Mesendoderm (in vitro differentiated cells): ENCODE results near the gene ODF4.
A peak's percentile ranks its signal among the peaks of the same experiment; 100 is the strongest.

Experiments
- DNase-seq: peaks from one replicate; pipeline ENCODE4 v3.0.0; 2013
- H2AK5ac ChIP-seq: 2 replicates; pipeline ENCODE4 v1.6.1; 2013; ENCODE audit warnings: low read length, inconsistent platforms
- H2BK120ac ChIP-seq: 2 replicates; pipeline ENCODE4 v1.6.1; 2013; ENCODE audit warnings: low read depth, mild to moderate bottlenecking, low read length, moderate library complexity, mixed read lengths
- H2BK15ac ChIP-seq: replicated peaks from 2 replicates; pipeline ENCODE4 v1.6.1; 2013; ENCODE audit warnings: low read depth, mild to moderate bottlenecking, moderate library complexity
- H2BK5ac ChIP-seq: 2 replicates; pipeline ENCODE4 v1.6.1; 2013; ENCODE audit warnings: low read length, inconsistent platforms
- H3K18ac ChIP-seq: 2 replicates; pipeline ENCODE4 v1.6.1; 2013; ENCODE audit warnings: mild to moderate bottlenecking, low read length, mixed read lengths
- H3K23ac ChIP-seq: one replicate; pipeline ENCODE4 v1.6.1; 2013; ENCODE audit warnings: low read length
- H3K27ac ChIP-seq: 2 replicates; pipeline ENCODE4 v1.5.1; 2013; ENCODE audit warnings: low read depth, mild to moderate bottlenecking, inconsistent platforms, low read length, moderate library complexity
- H3K27me3 ChIP-seq: 2 replicates; pipeline ENCODE4 v1.6.1; 2013; ENCODE audit warnings: low read length, control low read depth, mild to moderate bottlenecking, inconsistent platforms; ENCODE audit not compliant: insufficient read depth, poor library complexity
- H3K36me3 ChIP-seq: 2 replicates; pipeline ENCODE4 v1.6.1; 2013; ENCODE audit warnings: low read length, inconsistent platforms; ENCODE audit not compliant: control insufficient read depth, insufficient read depth
- H3K4ac ChIP-seq: one replicate; pipeline ENCODE4 v1.6.1; 2013; ENCODE audit warnings: low read depth, mild to moderate bottlenecking, low read length, moderate library complexity
- H3K4me1 ChIP-seq: 2 replicates; pipeline ENCODE4 v1.6.1; 2013; ENCODE audit warnings: low read depth, low read length, inconsistent platforms; ENCODE audit not compliant: control insufficient read depth
- H3K4me2 ChIP-seq: 2 replicates; pipeline ENCODE4 v1.6.1; 2013; ENCODE audit warnings: low read length
- H3K4me3 ChIP-seq: 2 replicates; pipeline ENCODE4 v1.5.1; 2013; ENCODE audit warnings: mild to moderate bottlenecking, low read length
- H3K56ac ChIP-seq: one replicate; pipeline ENCODE4 v1.6.1; 2013; ENCODE audit warnings: low read length
- H3K79me1 ChIP-seq: 2 replicates; pipeline ENCODE4 v1.6.1; 2013; ENCODE audit warnings: low read length, inconsistent platforms
- H3K79me2 ChIP-seq: 2 replicates; pipeline ENCODE4 v1.6.1; 2013; ENCODE audit warnings: mild to moderate bottlenecking, low read length; ENCODE audit not compliant: control insufficient read depth, insufficient read depth
- H3K9ac ChIP-seq: 2 replicates; pipeline ENCODE4 v1.6.1; 2013; ENCODE audit warnings: low read length, inconsistent platforms
- H4K5ac ChIP-seq: one replicate; pipeline ENCODE4 v1.6.1; 2013; ENCODE audit warnings: low read length
- H4K8ac ChIP-seq: one replicate; pipeline ENCODE4 v1.6.1; 2013; ENCODE audit warnings: low read depth, mild to moderate bottlenecking, control low read depth, low read length, moderate library complexity
- WGBS: extraction: QIAGEN DNeasy Blood & Tissue Kit; methylation state at CpG from one replicate; pipeline ENCODE4 v1.1.7; 2013; ENCODE audit warnings: low lambda C conversion rate, missing lambda C conversion rate; ENCODE audit not compliant: insufficient coverage; ENCODE audit errors: extremely low coverage; 5-methylcytosine and 5-hydroxymethylcytosine counted together

The ODF4 gene

GRCh38 chr17:8332128-8332527 lies 7.5 kb upstream of the ODF4 start:
- Histone ChIP-seq H3K79me1 (no peaks in the 10 kb centered on the region), H2BK15ac (no peak overlapping the region), H3K27ac (no peak overlapping the region), H3K4ac (no peak overlapping the region), H3K4me3 (no peak overlapping the region), H4K8ac (no peak overlapping the region), H3K56ac (no peak overlapping the region), H2AK5ac (no peak overlapping the region), H4K5ac (no peak overlapping the region), H2BK5ac (no peak overlapping the region), H3K27me3 (no peaks in the 10 kb centered on the region), H3K79me2 (no peaks in the 10 kb centered on the region), H3K36me3 (no peaks in the 10 kb centered on the region), H3K9ac (no peak overlapping the region), H2BK120ac (no peak overlapping the region), H3K4me2 (no peak overlapping the region), H3K18ac (no peak overlapping the region), H3K4me1 (no peaks in the 10 kb centered on the region), H3K23ac (no peak overlapping the region)
- DNase-seq: no peak
- no CpG with 5 or more reads among the region's 2 CpGs for WGBS

GRCh38 chr17:8332688-8333087 lies 7.0 kb upstream of the ODF4 start:
- Histone ChIP-seq H3K4me2 (no peak overlapping the region), H3K23ac (no peak overlapping the region), H3K56ac (peak overlapping the region; percentile 25), H2BK120ac (no peak overlapping the region), H3K4ac (no peak overlapping the region), H2AK5ac (no peak overlapping the region), H3K27me3 (no peaks in the 10 kb centered on the region), H3K27ac (no peak overlapping the region), H4K5ac (no peak overlapping the region), H3K4me1 (peaks cover under 1% of the 10 kb centered on the region), H2BK5ac (no peak overlapping the region), H3K79me2 (no peaks in the 10 kb centered on the region), H3K36me3 (no peaks in the 10 kb centered on the region), H3K4me3 (no peak overlapping the region), H4K8ac (no peak overlapping the region), H3K18ac (no peak overlapping the region), H3K9ac (no peak overlapping the region), H2BK15ac (no peak overlapping the region), H3K79me1 (no peaks in the 10 kb centered on the region)
- no CpG with 5 or more reads among the region's 5 CpGs for WGBS
- DNase-seq: peak; percentile 65

DNA sequence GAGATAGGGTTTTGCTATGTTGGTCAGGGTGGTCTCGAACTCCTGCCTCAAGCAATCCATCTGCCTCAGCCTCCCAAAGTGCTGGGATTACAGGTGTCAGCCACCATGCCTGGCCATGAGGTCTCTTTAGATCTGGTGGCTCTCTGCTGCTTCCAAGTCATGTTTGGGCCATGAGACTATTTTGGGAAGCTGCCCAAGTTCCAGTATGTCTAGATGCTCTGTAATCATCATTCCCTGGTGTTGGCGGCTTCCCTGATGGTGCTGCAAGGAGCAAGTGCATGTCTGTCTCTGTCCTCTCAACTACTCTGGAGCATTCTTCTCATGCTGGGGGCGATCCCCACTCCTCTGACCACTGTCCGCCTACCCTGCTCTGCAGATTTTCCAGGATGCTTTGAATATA lies 6.4 kb upstream of the ODF4 start:
- Histone ChIP-seq H4K8ac (no peak overlapping the region), H3K27me3 (no peaks in the 10 kb centered on the region), H3K27ac (no peak overlapping the region), H3K4me1 (peaks cover 6% of the 10 kb centered on the region), H3K56ac (no peak overlapping the region), H3K18ac (no peak overlapping the region), H3K4me3 (no peak overlapping the region), H2BK120ac (no peak overlapping the region), H3K4me2 (no peak overlapping the region), H3K79me2 (no peaks in the 10 kb centered on the region), H2BK5ac (no peak overlapping the region), H2BK15ac (no peak overlapping the region), H2AK5ac (no peak overlapping the region), H3K23ac (no peak overlapping the region), H3K79me1 (no peaks in the 10 kb centered on the region), H3K36me3 (no peaks in the 10 kb centered on the region), H3K9ac (no peak overlapping the region), H3K4ac (no peak overlapping the region), H4K5ac (no peak overlapping the region)
- no peak for DNase-seq
- WGBS: no CpG with 5 or more reads among the region's 4 CpGs

GRCh38 chr17:8337802-8338752 lies 1.6 kb upstream of the ODF4 start:
- H3K18ac ChIP-seq: no peak overlapping the region
- H3K4me3 ChIP-seq: no peak overlapping the region
- H3K79me1 ChIP-seq: no peaks in the 10 kb centered on the region
- no peak overlapping the region for H3K23ac ChIP-seq
- no CpG with 5 or more reads among the region's 11 CpGs for WGBS
- no peak overlapping the region for H3K4me2 ChIP-seq
- peak; percentile 54 for DNase-seq
- no peak overlapping the region for H2BK120ac ChIP-seq
- H3K27me3 ChIP-seq: no peaks in the 10 kb centered on the region
- no peak overlapping the region for H3K56ac ChIP-seq
- H2AK5ac ChIP-seq: no peak overlapping the region
- no peak overlapping the region for H4K5ac ChIP-seq
- no peak overlapping the region for H2BK5ac ChIP-seq
- no peak overlapping the region for H3K27ac ChIP-seq
- H3K9ac ChIP-seq: peak overlapping the region; percentile 4
- H3K79me2 ChIP-seq: no peaks in the 10 kb centered on the region
- H4K8ac ChIP-seq: no peak overlapping the region
- peaks cover 8% of the 10 kb centered on the region for H3K4me1 ChIP-seq
- H3K36me3 ChIP-seq: no peaks in the 10 kb centered on the region
- H2BK15ac ChIP-seq: no peak overlapping the region
- H3K4ac ChIP-seq: no peak overlapping the region

DNA sequence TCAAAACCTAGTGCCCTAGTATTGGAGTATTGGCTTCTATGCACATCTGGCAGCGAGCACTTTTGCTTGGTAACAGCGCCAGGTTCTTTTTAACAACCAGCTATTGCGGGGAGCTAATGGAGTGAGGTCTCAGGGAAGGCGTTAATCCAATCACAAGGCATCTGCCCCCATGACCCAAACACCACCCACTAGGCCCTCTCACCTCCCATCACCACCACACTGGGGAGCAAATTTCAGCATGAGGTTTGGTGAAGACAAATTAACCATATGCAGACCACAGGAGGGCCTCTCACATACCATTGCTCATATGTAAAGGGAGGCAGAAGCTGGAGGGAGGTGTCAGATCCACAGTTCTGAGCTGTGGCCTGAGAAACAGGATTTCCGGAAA lies 893 bp upstream of the ODF4 start:
- Histone ChIP-seq H3K18ac (no peak overlapping the region), H3K27ac (no peak overlapping the region), H2BK5ac (no peak overlapping the region), H2BK15ac (no peak overlapping the region), H3K56ac (no peak overlapping the region), H3K27me3 (no peaks in the 10 kb centered on the region), H3K9ac (no peak overlapping the region), H2AK5ac (no peak overlapping the region), H3K36me3 (no peaks in the 10 kb centered on the region), H3K23ac (no peak overlapping the region), H3K4me1 (peaks cover 8% of the 10 kb centered on the region), H4K5ac (no peak overlapping the region), H3K4me3 (no peak overlapping the region), H3K79me2 (no peaks in the 10 kb centered on the region), H3K79me1 (no peaks in the 10 kb centered on the region), H3K4ac (no peak overlapping the region), H4K8ac (no peak overlapping the region), H3K4me2 (no peak overlapping the region), H2BK120ac (no peak overlapping the region)
- WGBS: no CpG with 5 or more reads among the region's 5 CpGs
- peak; percentile 87 for DNase-seq
